ENCODE measurements around the gene CNKSR1.

GRCh38 chr1:26225033-26225831 lies 47.9 kb downstream of the CNKSR1 start:
- TF ChIP-seq POLR2A (IDR thresholded peaks at IDR 0.05) = peak; percentile 38 to 50
- TF ChIP-seq, protein P1, sequence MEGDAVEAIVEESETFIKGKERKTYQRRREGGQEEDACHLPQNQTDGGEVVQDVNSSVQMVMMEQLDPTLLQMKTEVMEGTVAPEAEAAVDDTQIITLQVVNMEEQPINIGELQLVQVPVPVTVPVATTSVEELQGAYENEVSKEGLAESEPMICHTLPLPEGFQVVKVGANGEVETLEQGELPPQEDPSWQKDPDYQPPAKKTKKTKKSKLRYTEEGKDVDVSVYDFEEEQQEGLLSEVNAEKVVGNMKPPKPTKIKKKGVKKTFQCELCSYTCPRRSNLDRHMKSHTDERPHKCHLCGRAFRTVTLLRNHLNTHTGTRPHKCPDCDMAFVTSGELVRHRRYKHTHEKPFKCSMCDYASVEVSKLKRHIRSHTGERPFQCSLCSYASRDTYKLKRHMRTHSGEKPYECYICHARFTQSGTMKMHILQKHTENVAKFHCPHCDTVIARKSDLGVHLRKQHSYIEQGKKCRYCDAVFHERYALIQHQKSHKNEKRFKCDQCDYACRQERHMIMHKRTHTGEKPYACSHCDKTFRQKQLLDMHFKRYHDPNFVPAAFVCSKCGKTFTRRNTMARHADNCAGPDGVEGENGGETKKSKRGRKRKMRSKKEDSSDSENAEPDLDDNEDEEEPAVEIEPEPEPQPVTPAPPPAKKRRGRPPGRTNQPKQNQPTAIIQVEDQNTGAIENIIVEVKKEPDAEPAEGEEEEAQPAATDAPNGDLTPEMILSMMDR (IDR thresholded peaks at IDR 0.05) = no peak

All from Peyer's patch (tissue), 4 donors.